GM23338 (cell line): ENCODE results near the gene MRPL24. TPM values are rescaled to one million over a fixed set of nuclear protein-coding genes. Genes with fewer than 3 reads are reported as not detected.

Experiments used
- ATAC-seq: fragments of 200-7000 bp; cut with Tn5 transposase; 3 replicates; pipeline ENCODE4 v1.9.1; 2020
- DNase-seq: peaks from one replicate; pipeline ENCODE4 v3.0.0-alpha.2; 2015; ENCODE audit warnings: low spot score
- H2AFZ ChIP-seq: fragments of 200-600 bp; sonication (generic); 2 replicates; pipeline ENCODE4 v1.8.0; 2016; ENCODE audit warnings: antibody characterized with exemption, mild to moderate bottlenecking, moderate library complexity
- H3F3A ChIP-seq: fragments of 200-600 bp; sonication (generic); replicated peaks from 2 replicates; pipeline ENCODE4 v1.8.0; 2017; ENCODE audit warnings: antibody characterized with exemption, mixed run types, low read depth
- H3K27ac ChIP-seq: fragments of 200-600 bp; sonication (generic); 2 replicates; pipeline ENCODE4 v1.6.1; 2016; ENCODE audit warnings: low read depth
- H3K27me3 ChIP-seq: fragments of 200-600 bp; sonication (generic); 2 replicates; pipeline ENCODE4 v1.8.0; 2016; ENCODE audit warnings: mild to moderate bottlenecking, mixed run types, moderate library complexity; ENCODE audit not compliant: insufficient read depth
- H3K36me3 ChIP-seq: fragments of 200-600 bp; sonication (generic); 2 replicates; pipeline ENCODE4 v1.8.0; 2016; ENCODE audit warnings: mild to moderate bottlenecking; ENCODE audit not compliant: insufficient read depth
- H3K4me1 ChIP-seq: fragments of 200-600 bp; sonication (generic); 2 replicates; pipeline ENCODE4 v1.8.0; 2016; ENCODE audit warnings: mild to moderate bottlenecking, moderate library complexity; ENCODE audit not compliant: insufficient read depth
- H3K4me2 ChIP-seq: fragments of 200-600 bp; sonication (generic); 2 replicates; pipeline ENCODE4 v1.7.1; 2017; ENCODE audit warnings: mixed run types
- H3K4me3 ChIP-seq: fragments of 200-600 bp; sonication (generic); 2 replicates; pipeline ENCODE4 v1.6.1; 2016; ENCODE audit warnings: mixed run types
- H3K79me2 ChIP-seq: fragments of 200-600 bp; sonication (generic); replicated peaks from 2 replicates; pipeline ENCODE4 v1.8.0; 2017; ENCODE audit warnings: mild to moderate bottlenecking; ENCODE audit not compliant: insufficient read depth
- H3K9me2 ChIP-seq: fragments of 200-600 bp; sonication (generic); 2 replicates; pipeline ENCODE4 v1.8.0; 2017; ENCODE audit not compliant: insufficient read depth
- H4K20me1 ChIP-seq: fragments of 200-600 bp; sonication (generic); replicated peaks from 2 replicates; pipeline ENCODE4 v1.8.0; 2017; ENCODE audit warnings: mild to moderate bottlenecking; ENCODE audit not compliant: insufficient read depth
- H3K27ac Mint-ChIP-seq: 2 replicates; pipeline ENCODE4 v1.8.0; 2020; ENCODE audit warnings: inconsistent platforms, mild to moderate bottlenecking, moderate library complexity, mixed read lengths
- H3K27me3 Mint-ChIP-seq: 3 replicates; pipeline ENCODE4 v1.8.0; 2022; ENCODE audit warnings: low read depth, mild to moderate bottlenecking, moderate library complexity, mixed read lengths, inconsistent platforms; ENCODE audit not compliant: insufficient read depth, poor library complexity
- H3K36me3 Mint-ChIP-seq: 3 replicates; pipeline ENCODE4 v1.8.0; 2021; ENCODE audit warnings: low read depth, mild to moderate bottlenecking, inconsistent platforms, moderate library complexity, mixed read lengths
- H3K4me1 Mint-ChIP-seq: 3 replicates; pipeline ENCODE4 v1.8.0; 2020; ENCODE audit warnings: mild to moderate bottlenecking, inconsistent platforms, mixed read lengths
- H3K4me3 Mint-ChIP-seq: 3 replicates; pipeline ENCODE4 v1.8.0; 2021; ENCODE audit warnings: moderate library complexity, mild to moderate bottlenecking, inconsistent platforms, mixed read lengths
- H3K9me3 Mint-ChIP-seq: 3 replicates; pipeline ENCODE4 v1.8.0; 2020; ENCODE audit warnings: moderate library complexity, mild to moderate bottlenecking, inconsistent platforms, mixed read lengths
- CREB1 ChIP-seq: fragments of 250-450 bp; sonication (Bioruptor Pico); IDR thresholded peaks from 2 replicates; pipeline ENCODE4 v1.5.0; 2020; ENCODE audit warnings: low read depth, mild to moderate bottlenecking, moderate library complexity
- CTCF ChIP-seq, 2 experiments: fragments of 200-600 bp in 1 of 2; sonication (generic) in 1 of 2; conservative IDR thresholded peaks; 2 replicates each; pipeline versions ENCODE4 v1.5.1 to v1.6.1; 2016 to 2017; ENCODE audit warnings: antibody characterized with exemption in 2 of 2, low read depth in 2 of 2, mild to moderate bottlenecking in 2 of 2, moderate library complexity in 1 of 2
- ETS1 ChIP-seq: IDR thresholded peaks from 2 replicates; pipeline ENCODE4 v1.6.1; 2016; ENCODE audit warnings: antibody characterized with exemption
- EZH2 ChIP-seq: fragments of 200-600 bp; sonication (generic); IDR thresholded peaks from one replicate; pipeline ENCODE4 v1.8.0; 2017; ENCODE audit warnings: antibody characterized with exemption, mild to moderate bottlenecking, low read depth; ENCODE audit not compliant: unreplicated experiment
- EZH2phosphoT487 ChIP-seq: fragments of 200-600 bp; sonication (generic); IDR thresholded peaks from one replicate; pipeline ENCODE4 v1.8.1; 2018; ENCODE audit warnings: antibody characterized with exemption; ENCODE audit not compliant: unreplicated experiment
- JUNB ChIP-seq: IDR thresholded peaks from one replicate; pipeline ENCODE4 v1.6.1; 2016; ENCODE audit warnings: antibody characterized with exemption; ENCODE audit not compliant: unreplicated experiment
- NANOG ChIP-seq: IDR thresholded peaks from 2 replicates; pipeline ENCODE4 v1.6.1; 2016; ENCODE audit warnings: antibody characterized with exemption, borderline replicate concordance
- POLR2AphosphoS5 ChIP-seq: IDR thresholded peaks from 2 replicates; pipeline ENCODE4 v1.6.1; 2016; ENCODE audit warnings: antibody characterized with exemption, low read depth
- REST ChIP-seq: IDR thresholded peaks from one replicate; pipeline ENCODE4 v1.6.1; 2018; ENCODE audit warnings: antibody characterized with exemption; ENCODE audit not compliant: unreplicated experiment
- STAT1 ChIP-seq: IDR thresholded peaks from one replicate; pipeline ENCODE4 v1.6.1; 2016; ENCODE audit warnings: antibody characterized with exemption; ENCODE audit not compliant: unreplicated experiment
- ZNF114 ChIP-seq: fragments of 250-450 bp; sonication (Bioruptor Pico); IDR thresholded peaks from 2 replicates; pipeline ENCODE4 v1.5.0; 2020; ENCODE audit warnings: mild to moderate bottlenecking, moderate library complexity
- ZNF331 ChIP-seq: fragments of 250-450 bp; sonication (Bioruptor Pico); IDR thresholded peaks from 2 replicates; pipeline ENCODE4 v1.5.0; 2020; ENCODE audit warnings: low read depth, mild to moderate bottlenecking, moderate library complexity
- ZNF462 ChIP-seq: fragments of 250-450 bp; sonication (Bioruptor Pico); IDR thresholded peaks from 2 replicates; pipeline ENCODE4 v1.5.0; 2020; ENCODE audit warnings: mild to moderate bottlenecking, moderate library complexity
- polyA plus RNA-seq: library from polyadenylated mRNA; unstranded; fragments of >200 nt; fragmentation: Nextera tagmentation; extraction: Ambion mirVana; gene quantifications from 2 replicates; pipeline ENCODE4 v1.2.1, GENCODE V29; 2016
- total RNA-seq: library from RNA; depleted of rRNA; stranded (reverse); fragments of >200 nt; shearing (Covaris generic); gene quantifications from 2 replicates; pipeline ENCODE4 v1.2.3, GENCODE V29; 2014

Gene MRPL24
- total and polyA plus RNA-seq, 2 experiments from 2014 or later: 18.8 to 45.7 TPM

GRCh38 chr1:156747742-156748669 lies 7.1 kb upstream of the MRPL24 start:
- Mint-ChIP-seq H3K4me3 (peak overlapping the region; percentile 89), H3K36me3 (peaks cover 47% of the 10 kb centered on the region), H3K27me3 (peaks cover 25% of the 10 kb centered on the region), H3K9me3 (no peaks in the 10 kb centered on the region; the same call in 1 of the 3 replicates), H3K27ac (peak overlapping the region; percentile 100), H3K4me1 (peaks cover 60% of the 10 kb centered on the region)
- Histone ChIP-seq H3K27me3 (no peaks in the 10 kb centered on the region), H3K4me1 (peaks cover 52% of the 10 kb centered on the region), H2AFZ (no peak overlapping the region), H3K9me2 (no peaks in the 10 kb centered on the region), H3K4me2 (peak overlapping the region; percentile 100), H4K20me1 (peaks cover 16% of the 10 kb centered on the region), H3K27ac (peak overlapping the region; percentile 98), H3F3A (peaks cover 43% of the 10 kb centered on the region), H3K36me3 (0 out of 2 replicates have a peak, but pooled peaks cover 1% of the 10 kb centered on the region), H3K4me3 (peak overlapping the region; percentile 88), H3K79me2 (peaks cover 69% of the 10 kb centered on the region)
- no peak for TF ChIP-seq EZH2
- no peak for TF ChIP-seq CTCF (conservative IDR thresholded peaks at IDR 0.05; ENCODE audit: low read depth in 2 of 2)
- TF ChIP-seq NANOG: no peak
- no peak for TF ChIP-seq REST
- TF ChIP-seq POLR2AphosphoS5: no peak
- TF ChIP-seq ZNF114 (CRISPR knock-in tag): no peak
- TF ChIP-seq ETS1: no peak
- TF ChIP-seq EZH2phosphoT487: no peak
- TF ChIP-seq CREB1 (CRISPR knock-in tag): no peak
- no peak for TF ChIP-seq STAT1
- TF ChIP-seq ZNF331: no peak
- no peak for TF ChIP-seq JUNB
- no peak for TF ChIP-seq ZNF462 (CRISPR knock-in tag)
- DNase-seq (no peak), ATAC-seq (no peak)
